ENCODE results near the gene LPXN. TPM values are rescaled to one million over a fixed set of nuclear protein-coding genes. Genes with fewer than 3 reads are reported as not detected.

The LPXN gene
- total and polyA plus RNA-seq, 2 donors (not counting 3 experiments of a cell fraction or from before 2014, with no cell fraction given) = 6.2 TPM

DNA sequence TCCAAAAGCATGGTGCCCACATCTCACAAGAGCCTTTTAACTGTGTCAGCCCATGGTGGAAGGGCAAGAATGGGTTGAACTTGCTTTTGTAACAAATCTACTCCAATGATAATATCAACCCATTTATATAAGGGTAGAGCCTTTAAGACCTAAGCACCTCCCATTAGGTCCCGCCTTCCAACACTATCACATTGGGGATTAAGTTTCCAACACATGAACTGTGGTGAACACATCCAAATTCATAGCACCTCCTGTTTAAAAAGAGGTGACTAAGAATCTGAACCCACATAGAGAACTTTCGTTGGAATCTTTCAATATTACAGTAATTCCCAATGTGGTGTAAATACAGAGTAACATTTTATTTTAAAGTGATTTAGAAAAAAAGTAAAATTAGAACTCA, 37.6 kb upstream of the LPXN start:
- Histone ChIP-seq H3K27ac (ENCODE audit: insufficient read depth, low read depth, low read length) (no peak overlapping the region), H3K79me2 (ENCODE audit: control insufficient read depth, insufficient read depth, low read length) (peaks cover 13% of the 10 kb centered on the region), H3K4me2 (ENCODE audit: insufficient read depth, low read length) (no peak overlapping the region), H2AFZ (ENCODE audit: low read depth, low read length) (no peak overlapping the region), H3K4me1 (ENCODE audit: control insufficient read depth, extremely low read depth, insufficient read depth, low read length) (no peaks in the 10 kb centered on the region), H3K9me3 (replicated peaks; ENCODE audit: control insufficient read depth, insufficient read depth, low read length) (no peaks in the 10 kb centered on the region), H4K20me1 (replicated peaks; ENCODE audit: control insufficient read depth, extremely low read depth, insufficient read depth, low read length) (no peaks in the 10 kb centered on the region), H3K4me3 (replicated peaks in 1 of 3; ENCODE audit: insufficient read depth in 1 of 3, low read depth in 1 of 3, low read length in 3 of 3) (no peak overlapping the region), H3K9ac (replicated peaks; ENCODE audit: extremely low read depth, insufficient read depth, low read length) (no peak overlapping the region), H3K9me1 (replicated peaks; ENCODE audit: control insufficient read depth, extremely low read depth, insufficient read depth, low read length) (no peaks in the 10 kb centered on the region), H3K36me3 (ENCODE audit: control insufficient read depth in 2 of 2, extremely low read depth in 1 of 2, insufficient read depth in 2 of 2, low read length in 2 of 2) (peaks cover 20 to 46% of the 10 kb centered on the region in 2 experiments), H3K27me3 (ENCODE audit: control insufficient read depth in 2 of 2, insufficient read depth in 2 of 2, low read length in 2 of 2) (no peaks in the 10 kb centered on the region)
- intact Hi-C loops (cut with micrococcal nuclease) (no loop called here), dilution Hi-C loops (cut with MboI; ENCODE audit: extremely low pct_ligation_motif_present, low sequenced_read_pairs) (no loop called here)
- TF ChIP-seq, protein P1, sequence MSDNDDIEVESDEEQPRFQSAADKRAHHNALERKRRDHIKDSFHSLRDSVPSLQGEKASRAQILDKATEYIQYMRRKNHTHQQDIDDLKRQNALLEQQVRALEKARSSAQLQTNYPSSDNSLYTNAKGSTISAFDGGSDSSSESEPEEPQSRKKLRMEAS (IDR thresholded peaks at IDR 0.05; ENCODE audit: insufficient read depth, insufficient read length) = no peak
- TF ChIP-seq, protein P2, sequence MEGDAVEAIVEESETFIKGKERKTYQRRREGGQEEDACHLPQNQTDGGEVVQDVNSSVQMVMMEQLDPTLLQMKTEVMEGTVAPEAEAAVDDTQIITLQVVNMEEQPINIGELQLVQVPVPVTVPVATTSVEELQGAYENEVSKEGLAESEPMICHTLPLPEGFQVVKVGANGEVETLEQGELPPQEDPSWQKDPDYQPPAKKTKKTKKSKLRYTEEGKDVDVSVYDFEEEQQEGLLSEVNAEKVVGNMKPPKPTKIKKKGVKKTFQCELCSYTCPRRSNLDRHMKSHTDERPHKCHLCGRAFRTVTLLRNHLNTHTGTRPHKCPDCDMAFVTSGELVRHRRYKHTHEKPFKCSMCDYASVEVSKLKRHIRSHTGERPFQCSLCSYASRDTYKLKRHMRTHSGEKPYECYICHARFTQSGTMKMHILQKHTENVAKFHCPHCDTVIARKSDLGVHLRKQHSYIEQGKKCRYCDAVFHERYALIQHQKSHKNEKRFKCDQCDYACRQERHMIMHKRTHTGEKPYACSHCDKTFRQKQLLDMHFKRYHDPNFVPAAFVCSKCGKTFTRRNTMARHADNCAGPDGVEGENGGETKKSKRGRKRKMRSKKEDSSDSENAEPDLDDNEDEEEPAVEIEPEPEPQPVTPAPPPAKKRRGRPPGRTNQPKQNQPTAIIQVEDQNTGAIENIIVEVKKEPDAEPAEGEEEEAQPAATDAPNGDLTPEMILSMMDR (IDR thresholded peaks at IDR 0.05; ENCODE audit: extremely low read depth in 1 of 2, insufficient read depth in 1 of 2, low read depth in 1 of 2, low read length in 2 of 2) = no peak
- TF ChIP-seq GATA2 (IDR thresholded peaks at IDR 0.05; ENCODE audit: insufficient read depth, insufficient read length, low read depth, low read length) (no peak), MYC (IDR thresholded peaks at IDR 0.05; ENCODE audit: low read depth, low read length) (no peak), POLR2A (IDR thresholded peaks at IDR 0.05; ENCODE audit: low read depth, low read length) (no peak), JUN (IDR thresholded peaks at IDR 0.05; ENCODE audit: borderline replicate concordance, insufficient read depth, insufficient read length, low read depth) (no peak)
- no peak for FAIRE-seq
- DNase-seq (ENCODE audit: low read depth, low spot score) = no peak
- POLR2A ChIA-PET = no interaction called here
- no TSS peak for BruUV-seq (replicated peaks)
- CTCF ChIA-PET = interaction anchor here (0.8 to 1.9 kb wide), 2 partner anchors 17 to 45 kb away, joined by 3 to 9 read pairs; no protein-coding TSS in a partner anchor

All from endothelial cell of umbilical vein (primary cell).